HepG2 (cell line): ENCODE measurements around the gene ZKSCAN2. TPM values are rescaled to one million over a fixed set of nuclear protein-coding genes. Genes with fewer than 3 reads are reported as not detected.

Source experiments
- DDIT3 ChIP-seq: sonication (generic); formaldehyde crosslinking; IDR thresholded peaks from 2 replicates; pipeline ENCODE4 v1.4.0; 2020; ENCODE audit warnings: mild to moderate bottlenecking, missing genetic modification reagents
- ETV6 ChIP-seq: sonication (generic); formaldehyde crosslinking; conservative IDR thresholded peaks from 2 replicates; pipeline ENCODE4 v1.4.0; 2020; ENCODE audit warnings: missing genetic modification reagents
- FOXJ3 ChIP-seq: sonication (generic); formaldehyde crosslinking; IDR thresholded peaks from 2 replicates; pipeline ENCODE4 v1.4.0; 2020; ENCODE audit warnings: missing genetic modification reagents, mild to moderate bottlenecking, borderline replicate concordance
- GPN1 ChIP-seq: sonication (generic); formaldehyde crosslinking; IDR thresholded peaks from 2 replicates; pipeline ENCODE4 v1.5.1; 2020; ENCODE audit warnings: missing genetic modification reagents, borderline replicate concordance
- JDP2 ChIP-seq: sonication (generic); formaldehyde crosslinking; IDR thresholded peaks from 2 replicates; pipeline ENCODE4 v1.8.1; 2022; ENCODE audit warnings: missing genetic modification reagents, borderline replicate concordance
- MAFG ChIP-seq: sonication (generic); formaldehyde crosslinking; IDR thresholded peaks from 2 replicates; pipeline ENCODE4 v1.5.1; 2020; ENCODE audit warnings: mild to moderate bottlenecking, missing genetic modification reagents
- MBNL3 ChIP-seq: fragments of 250-450 bp; sonication (Bioruptor Pico); conservative IDR thresholded peaks from 2 replicates; pipeline ENCODE4 v1.8.0; 2022; ENCODE audit warnings: mild to moderate bottlenecking, inconsistent platforms
- SIN3A ChIP-seq: IDR thresholded peaks from 2 replicates; pipeline ENCODE4 v1.6.1; 2011; ENCODE audit warnings: low read depth, mild to moderate bottlenecking, control low read depth, low read length, borderline replicate concordance
- SP4 ChIP-seq: sonication (generic); formaldehyde crosslinking; IDR thresholded peaks from 2 replicates; pipeline ENCODE4 v1.8.1; 2023; ENCODE audit warnings: mild to moderate bottlenecking, missing genetic modification reagents
- XBP1 ChIP-seq: sonication (generic); formaldehyde crosslinking; IDR thresholded peaks from 2 replicates; pipeline ENCODE4 v1.5.0; 2020; ENCODE audit warnings: missing genetic modification reagents
- ZHX2 ChIP-seq, 2 experiments: sonication (generic) in 1 of 2; formaldehyde crosslinking in 1 of 2; IDR thresholded peaks; 2 replicates each; pipeline versions ENCODE4 v1.6.1 to v1.9.0; 2014 to 2022; ENCODE audit warnings: antibody characterized with exemption in 1 of 2, borderline replicate concordance in 1 of 2, inconsistent platforms in 1 of 2, low read depth in 1 of 2, missing genetic modification reagents in 1 of 2
- ZNF567 ChIP-seq: sonication (generic); formaldehyde crosslinking; IDR thresholded peaks from 2 replicates; pipeline ENCODE4 v1.8.1; 2023; ENCODE audit warnings: mild to moderate bottlenecking, missing genetic modification reagents, borderline replicate concordance
- ZNF782 ChIP-seq: sonication (generic); formaldehyde crosslinking; IDR thresholded peaks from 2 replicates; pipeline ENCODE4 v1.4.0; 2020; ENCODE audit warnings: missing genetic modification reagents, mild to moderate bottlenecking, borderline replicate concordance
- polyA plus RNA-seq, 8 experiments: library from polyadenylated mRNA; depleted of rRNA in 3 of 8; stranded (reverse) in 7 of 8; unstranded in 1 of 8; fragments of >200 nt; fragmentation: Illumina TruSeq in 4 of 8; extraction: Trizol in 4 of 8; gene quantifications; 2 replicates each; pipeline versions ENCODE4 v1.2.1 to v1.2.3, GENCODE V29; 2011 to 2016; ENCODE audit warnings: low read depth in 4 of 8, missing spikeins in 1 of 8, mixed read lengths in 1 of 8; ENCODE audit not compliant: insufficient read depth in 1 of 8
- total RNA-seq, 5 experiments: library from RNA; depleted of rRNA; stranded (reverse); fragments of >200 nt; fragmentation: Illumina TruSeq; extraction: Trizol; gene quantifications; 2 replicates each; pipeline ENCODE4 v1.2.3, GENCODE V29; 2016; ENCODE audit warnings: low read depth in 1 of 5
- TF ChIP-seq, protein P1 (sequence below): sonication (generic); formaldehyde crosslinking; IDR thresholded peaks from 2 replicates; pipeline ENCODE4 v1.4.0; 2020; ENCODE audit warnings: missing genetic modification reagents
- TF ChIP-seq, protein P2 (sequence below): sonication (generic); formaldehyde crosslinking; IDR thresholded peaks from 2 replicates; pipeline ENCODE4 v1.5.0; 2020; ENCODE audit warnings: missing genetic modification reagents

The ZKSCAN2 gene
- total and polyA plus RNA-seq, 2 of the 13 experiments (the other 11 are each of a cell fraction or from before 2014, with no cell fraction given), result 4.2 to 11.1 TPM

GRCh38 chr16:25257956-25258860, 563 bp upstream of the ZKSCAN2 start (continued):
- peak; percentile 53; the same call in 1 of the 2 replicates for TF ChIP-seq ZHX2 (IDR thresholded peaks at IDR 0.05; ENCODE audit: low read depth)
- no peak for TF ChIP-seq ZHX2 (CRISPR knock-in tag; IDR thresholded peaks at IDR 0.05; ENCODE audit: borderline replicate concordance)
- TF ChIP-seq, protein P1, sequence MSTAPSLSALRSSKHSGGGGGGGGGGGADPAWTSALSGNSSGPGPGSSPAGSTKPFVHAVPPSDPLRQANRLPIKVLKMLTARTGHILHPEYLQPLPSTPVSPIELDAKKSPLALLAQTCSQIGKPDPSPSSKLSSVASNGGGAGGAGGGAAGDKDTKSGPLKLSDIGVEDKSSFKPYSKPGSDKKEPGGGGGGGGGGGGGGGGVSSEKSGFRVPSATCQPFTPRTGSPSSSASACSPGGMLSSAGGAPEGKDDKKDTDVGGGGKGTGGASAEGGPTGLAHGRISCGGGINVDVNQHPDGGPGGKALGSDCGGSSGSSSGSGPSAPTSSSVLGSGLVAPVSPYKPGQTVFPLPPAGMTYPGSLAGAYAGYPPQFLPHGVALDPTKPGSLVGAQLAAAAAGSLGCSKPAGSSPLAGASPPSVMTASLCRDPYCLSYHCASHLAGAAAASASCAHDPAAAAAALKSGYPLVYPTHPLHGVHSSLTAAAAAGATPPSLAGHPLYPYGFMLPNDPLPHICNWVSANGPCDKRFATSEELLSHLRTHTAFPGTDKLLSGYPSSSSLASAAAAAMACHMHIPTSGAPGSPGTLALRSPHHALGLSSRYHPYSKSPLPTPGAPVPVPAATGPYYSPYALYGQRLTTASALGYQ (CRISPR knock-in tag), result peak; percentile 85
- peak; percentile 85 for TF ChIP-seq SIN3A
- TF ChIP-seq SP4, result peak; percentile 67; the same call in 1 of the 2 replicates
- no peak for TF ChIP-seq GPN1 (CRISPR knock-in tag)
- TF ChIP-seq JDP2 (CRISPR knock-in tag), result peak; percentile 79; the same call in 1 of the 2 replicates
- TF ChIP-seq ZNF567 (CRISPR knock-in tag), result no peak
- TF ChIP-seq, protein P2, sequence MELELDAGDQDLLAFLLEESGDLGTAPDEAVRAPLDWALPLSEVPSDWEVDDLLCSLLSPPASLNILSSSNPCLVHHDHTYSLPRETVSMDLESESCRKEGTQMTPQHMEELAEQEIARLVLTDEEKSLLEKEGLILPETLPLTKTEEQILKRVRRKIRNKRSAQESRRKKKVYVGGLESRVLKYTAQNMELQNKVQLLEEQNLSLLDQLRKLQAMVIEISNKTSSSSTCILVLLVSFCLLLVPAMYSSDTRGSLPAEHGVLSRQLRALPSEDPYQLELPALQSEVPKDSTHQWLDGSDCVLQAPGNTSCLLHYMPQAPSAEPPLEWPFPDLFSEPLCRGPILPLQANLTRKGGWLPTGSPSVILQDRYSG (CRISPR knock-in tag), result peak; percentile 79; the same call in 1 of the 2 replicates
- no peak for TF ChIP-seq MAFG (CRISPR knock-in tag)
- TF ChIP-seq XBP1 (CRISPR knock-in tag), result no peak; the same call in 1 of the 2 replicates
- TF ChIP-seq MBNL3, result peak; percentile 49; the same call in 1 of the 2 replicates
- TF ChIP-seq FOXJ3 (CRISPR knock-in tag), result peak; percentile 91
- TF ChIP-seq ZNF782 (CRISPR knock-in tag), result peak; percentile 57
- TF ChIP-seq ETV6 (CRISPR knock-in tag), result peak; percentile 92; the same call in 1 of the 2 replicates
- no peak for TF ChIP-seq DDIT3 (CRISPR knock-in tag)
